ENCODE data around the gene XPOT.

The XPOT gene

DNA sequence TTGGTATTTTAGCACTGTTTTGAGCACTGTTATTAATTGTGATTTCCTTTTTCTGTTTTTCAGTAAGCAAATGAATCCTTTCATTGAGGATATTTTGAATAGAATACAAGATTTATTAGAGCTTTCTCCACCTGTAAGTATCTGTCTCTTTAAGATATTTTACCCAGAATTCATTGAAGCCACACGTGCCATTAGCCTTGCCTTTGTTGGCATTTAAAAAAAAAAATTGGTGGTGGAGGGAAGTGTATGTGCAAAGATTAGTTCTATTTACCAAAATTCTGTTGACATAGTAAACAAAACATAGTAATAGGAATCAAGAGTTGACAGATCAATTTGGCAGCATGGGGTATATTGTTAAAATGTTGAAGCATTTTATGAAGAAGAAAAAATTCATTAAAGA is 23.8 kb downstream of the XPOT start:
- no peak for DNase-seq (ENCODE audit: low read depth)

DNA sequence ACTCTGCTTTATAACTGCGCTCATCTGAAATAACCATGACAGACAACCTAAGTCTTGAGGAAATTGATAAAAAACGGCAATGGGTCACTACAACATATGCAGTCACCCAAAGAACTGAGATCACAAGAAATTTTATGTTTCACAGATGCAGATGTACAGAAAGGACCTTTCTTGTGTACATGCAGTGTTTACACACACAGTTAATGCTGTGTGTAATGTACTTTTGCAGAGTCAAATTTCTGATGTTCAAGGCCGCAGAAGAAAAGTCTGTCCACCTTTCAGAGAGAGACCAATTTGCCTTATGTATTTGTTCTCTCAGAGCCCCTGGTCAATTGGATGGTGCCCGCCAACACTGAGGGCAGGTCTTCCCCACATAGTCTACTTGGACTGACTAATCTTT is 24.8 kb downstream of the XPOT start:
- DNase-seq (ENCODE audit: low read depth), result no peak

- no peak for DNase-seq (ENCODE audit: low read depth)
These were observed 26.7 kb downstream of the XPOT start for GRCh38 chr12:64430886-64431285.

GRCh38 chr12:64431791-64432190 is 27.6 kb downstream of the XPOT start:
- DNase-seq (ENCODE audit: low read depth), result no peak

DNA sequence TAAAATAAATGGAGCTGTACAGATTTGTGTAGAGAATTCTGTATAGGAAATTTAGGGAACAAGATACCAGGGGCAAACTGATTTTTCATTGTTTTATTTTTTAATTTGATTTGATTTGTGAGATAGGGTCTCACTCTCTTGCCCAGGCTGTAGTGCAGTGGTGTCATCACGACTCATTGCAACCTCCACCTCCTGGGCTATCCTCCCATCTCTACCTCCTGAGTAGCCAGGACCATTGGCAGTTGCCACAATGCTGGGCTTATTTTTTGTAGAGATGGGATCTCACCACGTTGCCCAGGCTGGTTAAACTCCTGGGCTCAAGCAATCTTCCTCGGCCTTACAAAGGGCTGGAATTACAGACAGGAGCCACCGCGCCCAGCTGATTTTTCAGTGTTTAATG is 29.7 kb downstream of the XPOT start:
- no peak for DNase-seq (ENCODE audit: low read depth)

DNA sequence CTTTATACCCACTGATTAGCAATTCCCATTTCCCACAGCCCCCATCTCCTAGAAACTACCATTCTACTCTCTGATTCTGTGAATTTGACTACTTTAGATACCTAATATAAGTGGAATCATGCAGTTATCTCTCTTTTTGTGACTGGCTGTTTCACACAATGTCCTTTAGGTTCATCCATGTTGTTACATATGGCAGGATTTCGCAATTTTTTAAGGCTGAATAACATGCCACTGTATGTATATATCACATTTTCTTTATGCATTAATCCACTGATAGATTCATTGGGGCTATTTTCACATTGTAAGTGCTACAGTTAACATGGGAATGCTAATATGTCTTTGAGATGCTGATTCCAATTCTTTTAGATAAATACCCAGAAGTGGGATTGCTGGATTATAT is 35.9 kb downstream of the XPOT start:
- DNase-seq (ENCODE audit: low read depth), result no peak

- DNase-seq (ENCODE audit: low read depth), result no peak
These were observed 41.3 kb downstream of the XPOT start for GRCh38 chr12:64445490-64445889.

DNA sequence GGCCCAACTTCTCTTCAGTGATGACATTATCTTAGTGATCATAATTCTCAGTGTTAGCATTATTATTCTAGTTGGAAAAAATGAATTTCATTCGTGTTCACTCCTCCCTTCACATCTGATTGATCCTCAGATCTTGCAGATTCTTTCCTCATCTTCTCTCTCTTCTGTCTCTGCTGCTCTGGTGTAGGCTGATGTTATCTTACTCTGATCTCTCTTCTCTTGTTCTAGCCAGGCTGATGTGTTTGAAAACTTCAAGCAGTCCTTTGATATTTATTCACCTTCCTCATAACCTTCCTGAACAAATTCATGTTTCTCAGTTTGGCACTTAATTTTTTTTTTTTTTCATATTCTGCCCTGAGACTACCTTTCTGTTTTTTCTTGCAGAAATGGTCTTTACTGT is 42.1 kb downstream of the XPOT start:
- DNase-seq (ENCODE audit: low read depth), result no peak

DNA sequence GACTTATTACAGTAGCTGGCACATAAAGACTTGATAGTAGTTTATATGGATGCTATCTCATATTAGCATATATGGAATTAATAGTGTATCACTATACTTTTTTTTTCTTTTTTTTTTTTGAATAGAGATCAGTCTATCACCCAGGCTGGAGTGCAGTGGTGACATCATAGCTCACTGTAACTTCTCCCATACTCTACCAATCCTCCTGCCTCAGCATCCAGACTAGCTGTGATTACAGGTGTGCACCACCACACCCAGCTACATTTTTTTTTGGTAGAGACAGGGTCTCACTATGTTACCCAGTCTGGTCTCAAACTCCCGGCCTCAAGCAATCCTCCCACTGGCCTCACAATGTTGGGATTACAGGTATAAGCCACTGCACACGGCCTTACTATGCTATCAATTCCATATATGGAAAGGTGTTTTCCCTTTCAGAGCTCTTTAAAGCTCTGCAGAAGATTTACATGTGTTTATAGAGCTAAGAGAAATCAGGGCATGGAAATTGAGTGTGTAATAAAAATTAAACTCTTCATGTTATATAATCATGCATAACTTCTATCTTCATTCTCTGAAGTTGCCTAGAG is 46.0 kb downstream of the XPOT start:
- no peak for DNase-seq (ENCODE audit: low read depth)

DNA sequence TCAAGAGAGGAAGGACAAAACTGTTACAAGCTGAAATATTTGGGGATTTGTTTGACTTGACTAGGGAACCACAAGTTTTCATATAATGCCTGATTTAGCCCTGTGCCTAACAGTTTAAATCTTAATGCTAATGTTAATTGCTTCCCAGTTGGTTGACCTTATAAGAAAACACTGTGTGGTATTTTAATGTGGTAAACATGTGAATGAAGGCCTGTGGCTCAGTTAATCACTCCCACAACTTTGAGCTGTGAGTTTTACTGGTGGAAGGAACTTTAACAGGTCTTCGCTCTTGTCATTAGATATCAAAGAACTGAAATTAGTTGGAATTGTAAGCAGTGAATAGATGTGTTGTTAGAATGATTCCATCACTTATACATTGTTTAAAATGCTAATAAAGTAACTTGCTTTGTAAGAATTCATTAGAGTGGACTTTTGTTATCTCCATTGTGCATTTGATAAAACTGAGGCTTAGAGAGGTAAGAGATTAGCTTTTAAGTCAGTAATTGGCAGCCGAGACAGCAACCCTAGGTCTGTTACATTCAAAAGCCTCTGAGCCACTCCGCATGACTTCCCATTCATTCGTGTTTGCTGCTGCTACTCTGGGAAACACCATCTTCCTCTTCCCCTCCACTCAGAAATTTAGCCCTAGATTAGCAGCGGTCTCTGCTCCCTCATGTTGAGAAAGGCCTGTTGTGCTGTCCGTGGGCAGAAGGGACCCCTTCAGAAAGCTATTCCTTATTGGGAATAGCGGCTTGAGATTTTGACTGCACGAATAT is 46.7 kb downstream of the XPOT start:
- DNase-seq (ENCODE audit: low read depth), result no peak

DNA sequence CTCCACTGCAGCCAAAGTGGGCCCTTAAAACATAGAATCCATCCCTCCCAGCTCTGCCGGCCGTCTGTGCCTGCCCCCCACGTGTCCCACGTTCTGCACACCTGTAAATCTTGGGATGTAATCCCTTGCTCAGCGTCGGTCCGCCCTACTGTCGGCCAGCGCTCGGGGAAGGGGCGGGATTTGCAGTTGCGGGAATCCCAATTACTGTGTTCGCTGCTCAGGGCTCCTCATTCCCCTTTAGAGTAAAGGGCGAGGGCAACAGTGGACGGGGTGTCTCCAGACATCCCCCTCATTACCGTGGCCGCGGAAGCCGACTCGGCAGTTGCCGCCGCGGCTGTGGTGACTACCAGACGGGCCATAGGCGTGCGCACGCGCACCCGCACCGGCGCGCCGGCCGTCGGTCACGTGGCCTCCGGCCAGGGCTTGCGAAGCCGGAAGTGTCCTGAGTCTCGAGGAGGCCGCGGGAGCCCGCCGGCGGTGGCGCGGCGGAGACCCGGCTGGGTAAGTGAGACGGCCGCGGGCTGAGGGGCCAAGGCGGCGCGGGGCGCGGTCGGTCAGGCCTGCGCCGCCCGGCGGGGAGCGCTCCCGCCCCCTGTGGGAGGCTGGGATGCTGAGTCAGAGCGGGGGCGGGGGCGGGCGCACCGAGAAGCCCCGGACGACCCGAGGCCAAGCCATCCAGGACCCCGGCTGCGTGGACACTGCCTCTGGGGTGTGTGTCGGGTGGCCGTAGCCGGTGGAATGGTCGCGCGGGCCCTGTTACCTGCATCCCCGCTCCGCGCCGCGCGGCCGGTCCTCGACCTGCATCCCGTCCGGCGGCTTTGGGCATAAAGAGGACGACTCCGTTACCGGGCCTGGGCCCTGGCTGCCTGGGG is 47.7 kb downstream of the XPOT start, which contains the start of gene TBK1:
TSS of gene TBK1 (plus strand) at position 434 of the 872 bp plus-strand sequence. CDS start 3,751 bp downstream, outside the sequence.
- DNase-seq (ENCODE audit: low read depth), result peak; percentile 43

- DNase-seq (ENCODE audit: low read depth), result no peak
These were observed 48.6 kb downstream of the XPOT start for GRCh38 chr12:64452559-64453329.

GRCh38 chr12:64455506-64455905 is 51.3 kb downstream of the XPOT start:
- no peak for DNase-seq (ENCODE audit: low read depth)

- no peak for DNase-seq (ENCODE audit: low read depth)
These were observed 51.9 kb downstream of the XPOT start for GRCh38 chr12:64456119-64456518.

DNA sequence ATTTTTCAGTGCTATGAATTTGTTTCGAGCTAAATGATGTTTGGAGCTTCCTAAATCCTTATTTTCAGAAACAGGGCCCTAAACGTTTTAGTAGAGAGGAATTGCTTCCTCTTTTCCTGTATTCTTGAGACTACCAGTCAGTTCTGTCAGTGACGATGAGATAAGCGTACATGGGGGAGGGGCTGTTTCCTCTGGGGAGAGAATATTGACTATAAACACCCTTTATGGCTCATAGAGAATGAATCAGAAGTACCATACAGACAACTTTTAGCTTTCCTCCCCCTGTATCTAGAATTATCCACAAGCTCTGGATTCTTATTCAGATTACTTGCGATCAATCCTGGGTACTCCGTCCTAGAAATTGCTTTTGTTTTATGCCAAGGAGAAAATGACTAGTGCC is 52.8 kb downstream of the XPOT start:
- DNase-seq (ENCODE audit: low read depth), result no peak

DNA sequence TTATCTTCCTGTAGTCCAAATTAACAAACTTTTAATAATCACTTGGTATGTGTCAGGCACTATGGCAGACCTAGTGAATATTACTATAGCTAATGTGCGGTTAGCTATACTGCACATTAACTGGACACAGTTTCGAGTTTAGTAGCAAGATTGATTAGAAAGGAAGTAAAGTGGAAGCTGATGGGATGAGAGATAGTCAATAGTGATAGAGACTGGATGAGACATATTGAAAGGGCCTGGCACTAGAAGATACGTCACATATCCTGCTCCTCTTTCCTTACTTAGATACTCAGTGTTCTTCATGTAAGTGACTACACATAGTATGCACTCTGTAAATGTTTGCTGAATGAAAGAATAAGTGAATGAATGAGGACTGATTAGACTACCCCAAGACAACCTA is 53.3 kb downstream of the XPOT start:
- no peak for DNase-seq (ENCODE audit: low read depth)

DNA sequence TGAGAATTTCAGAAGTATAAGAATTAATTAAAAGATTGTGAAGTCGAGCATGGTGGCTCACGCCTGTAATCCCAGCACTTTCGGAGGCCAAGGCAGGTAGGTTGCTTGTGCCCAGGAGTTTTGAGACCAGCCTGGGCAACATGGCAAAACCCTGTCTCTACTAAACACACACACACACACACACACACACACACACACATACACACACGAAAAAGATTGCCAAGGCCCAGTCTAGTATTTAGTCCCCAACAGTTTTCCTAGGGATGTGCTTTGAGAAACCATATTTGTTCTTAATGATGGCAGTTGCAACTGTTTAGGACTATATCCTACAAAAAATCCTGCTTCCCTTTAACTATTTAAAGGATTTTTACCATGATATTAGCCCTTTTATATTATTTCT is 53.7 kb downstream of the XPOT start:
- DNase-seq (ENCODE audit: low read depth), result no peak

GRCh38 chr12:64459394-64459891 is 55.3 kb downstream of the XPOT start:
- DNase-seq (ENCODE audit: low read depth), result no peak

GRCh38 chr12:64461634-64462414 is 57.6 kb downstream of the XPOT start:
- no peak for DNase-seq (ENCODE audit: low read depth)

GRCh38 chr12:64466178-64466577 is 62.0 kb downstream of the XPOT start:
- no peak for DNase-seq (ENCODE audit: low read depth)

DNA sequence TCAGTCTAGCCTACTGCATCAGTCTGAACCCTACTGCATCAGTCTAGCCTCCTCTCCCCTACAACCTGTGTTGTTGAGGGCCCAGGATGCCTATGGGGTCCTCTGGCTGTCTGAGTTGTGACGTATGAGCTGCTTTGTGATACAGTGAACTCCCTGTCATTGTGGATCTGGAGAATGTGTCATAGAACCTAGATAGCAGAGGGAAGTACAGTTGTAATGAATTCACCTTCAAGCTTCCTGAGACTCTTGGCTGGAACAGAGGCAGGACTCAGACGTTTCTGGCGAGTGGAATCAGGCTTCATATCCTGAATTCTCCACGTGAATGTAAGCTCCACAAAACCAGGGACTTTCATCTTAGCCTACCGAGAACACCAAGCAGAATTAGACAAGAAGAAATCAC is 64.8 kb downstream of the XPOT start:
- no peak for DNase-seq (ENCODE audit: low read depth)

Data from T-helper 22 cell (primary cell).